Activated naive CD8-positive, alpha-beta T cell treated with anti-CD3 and anti-CD28 coated beads, Interleukin-2, amount 10 ng/mL, durations not matched to agents 7 days and 5 days (primary cell): ENCODE measurements around the gene CEP131. TPM values are rescaled to one million over a fixed set of nuclear protein-coding genes. Genes with fewer than 3 reads are reported as not detected.

Source experiments
- ATAC-seq: fragments of 150-1000 bp; cut with Tn5 transposase; one replicate; pipeline ENCODE4 v1.10.0; 2021; ENCODE audit warnings: low read depth, moderate library complexity
- POLR2A ChIA-PET: fragments of 350-600 bp; sonication (Branson Sonifier 250); formaldehyde crosslinking; loops from one replicate; lab custom pipeline; 2021; ENCODE audit warnings: antibody characterized with exemption; lab: Charles Lee
- DNase-seq: peaks from one replicate; pipeline ENCODE4 v3.0.0; 2021
- H3K27ac Mint-ChIP-seq: one replicate; pipeline ENCODE4 v1.8.0; 2022; ENCODE audit warnings: mild to moderate bottlenecking, mixed read lengths
- H3K27me3 Mint-ChIP-seq: one replicate; pipeline ENCODE4 v1.8.0; 2022; ENCODE audit warnings: mild to moderate bottlenecking, moderate library complexity, mixed read lengths
- H3K36me3 Mint-ChIP-seq: one replicate; pipeline ENCODE4 v1.8.0; 2021; ENCODE audit warnings: mild to moderate bottlenecking, mixed read lengths
- H3K4me1 Mint-ChIP-seq: one replicate; pipeline ENCODE4 v1.8.0; 2021; ENCODE audit warnings: mixed read lengths
- H3K4me3 Mint-ChIP-seq: one replicate; pipeline ENCODE4 v1.8.0; 2022; ENCODE audit warnings: mild to moderate bottlenecking, moderate library complexity, mixed read lengths
- H3K9me3 Mint-ChIP-seq: one replicate; pipeline ENCODE4 v1.8.0; 2021; ENCODE audit warnings: mixed read lengths
- total RNA-seq, 2 experiments: library from RNA; stranded (reverse); gene quantifications; one replicate each; pipeline ENCODE4 v1.2.3, GENCODE V29; 2021

CEP131 gene
- total RNA-seq, 2 experiments from 2014 or later, result 18.4 to 20.7 TPM

GRCh38 chr17:81193470-81194224, 29.1 kb downstream of the CEP131 start:
- DNase-seq (no peak), ATAC-seq (no peak)
- Mint-ChIP-seq H3K4me3 (no peak overlapping the region), H3K27ac (no peak overlapping the region), H3K36me3 (no peaks in the 10 kb centered on the region), H3K27me3 (no peaks in the 10 kb centered on the region), H3K9me3 (no peaks in the 10 kb centered on the region), H3K4me1 (no peaks in the 10 kb centered on the region)
- POLR2A ChIA-PET, result no interaction called here

GRCh38 chr17:81193051-81193410, 29.7 kb downstream of the CEP131 start:
- no peak for ATAC-seq
- no peak overlapping the region for H3K4me3 Mint-ChIP-seq
- POLR2A ChIA-PET, result no interaction called here
- H3K4me1 Mint-ChIP-seq, result no peaks in the 10 kb centered on the region
- no peaks in the 10 kb centered on the region for H3K27me3 Mint-ChIP-seq
- no peak for DNase-seq
- no peak overlapping the region for H3K27ac Mint-ChIP-seq
- H3K36me3 Mint-ChIP-seq, result no peaks in the 10 kb centered on the region
- no peaks in the 10 kb centered on the region for H3K9me3 Mint-ChIP-seq

- DNase-seq, result no peak
- Mint-ChIP-seq H3K36me3 (no peaks in the 10 kb centered on the region), H3K4me3 (no peak overlapping the region), H3K27ac (no peak overlapping the region), H3K4me1 (no peaks in the 10 kb centered on the region), H3K27me3 (no peaks in the 10 kb centered on the region), H3K9me3 (no peaks in the 10 kb centered on the region)
- ATAC-seq, result no peak
- POLR2A ChIA-PET, result no interaction called here
Measured at GRCh38 chr17:81192386-81193050, 30.2 kb downstream of the CEP131 start.

- H3K36me3 Mint-ChIP-seq, result no peaks in the 10 kb centered on the region
- H3K9me3 Mint-ChIP-seq, result no peaks in the 10 kb centered on the region
- DNase-seq (no peak), ATAC-seq (no peak)
- no peak overlapping the region for H3K27ac Mint-ChIP-seq
- no peaks in the 10 kb centered on the region for H3K4me1 Mint-ChIP-seq
- no peak overlapping the region for H3K4me3 Mint-ChIP-seq
- no peaks in the 10 kb centered on the region for H3K27me3 Mint-ChIP-seq
- POLR2A ChIA-PET, result no interaction called here
Measured at GRCh38 chr17:81191646-81192045, 31.1 kb downstream of the CEP131 start.

- H3K27me3 Mint-ChIP-seq, result no peaks in the 10 kb centered on the region
- no peak overlapping the region for H3K4me3 Mint-ChIP-seq
- POLR2A ChIA-PET, result no interaction called here
- H3K27ac Mint-ChIP-seq, result no peak overlapping the region
- H3K9me3 Mint-ChIP-seq, result no peaks in the 10 kb centered on the region
- no peaks in the 10 kb centered on the region for H3K4me1 Mint-ChIP-seq
- no peaks in the 10 kb centered on the region for H3K36me3 Mint-ChIP-seq
- no peak for ATAC-seq
- no peak for DNase-seq
Measured at GRCh38 chr17:81191116-81191515, 31.6 kb downstream of the CEP131 start.

GRCh38 chr17:81190591-81190990, 32.2 kb downstream of the CEP131 start:
- Mint-ChIP-seq H3K27ac (no peak overlapping the region), H3K9me3 (no peaks in the 10 kb centered on the region), H3K27me3 (no peaks in the 10 kb centered on the region), H3K36me3 (no peaks in the 10 kb centered on the region), H3K4me1 (no peaks in the 10 kb centered on the region), H3K4me3 (no peak overlapping the region)
- DNase-seq (no peak), ATAC-seq (no peak)
- POLR2A ChIA-PET, result no interaction called here

- Mint-ChIP-seq H3K9me3 (no peaks in the 10 kb centered on the region), H3K4me1 (no peaks in the 10 kb centered on the region), H3K4me3 (no peak overlapping the region), H3K36me3 (no peaks in the 10 kb centered on the region), H3K27me3 (peaks cover 6% of the 10 kb centered on the region), H3K27ac (no peak overlapping the region)
- ATAC-seq, result no peak
- DNase-seq, result no peak
- POLR2A ChIA-PET, result no interaction called here
Measured at GRCh38 chr17:81189670-81190530, 32.9 kb downstream of the CEP131 start.

- Mint-ChIP-seq H3K9me3 (no peaks in the 10 kb centered on the region), H3K4me1 (no peaks in the 10 kb centered on the region), H3K36me3 (no peaks in the 10 kb centered on the region), H3K27me3 (peaks cover 6% of the 10 kb centered on the region), H3K4me3 (no peak overlapping the region), H3K27ac (no peak overlapping the region)
- POLR2A ChIA-PET, result no interaction called here
- ATAC-seq (no peak), DNase-seq (no peak)
Measured at GRCh38 chr17:81189016-81189415, 33.7 kb downstream of the CEP131 start.

GRCh38 chr17:81188491-81188840, 34.3 kb downstream of the CEP131 start:
- ATAC-seq (no peak), DNase-seq (no peak)
- Mint-ChIP-seq H3K9me3 (no peaks in the 10 kb centered on the region), H3K4me1 (no peaks in the 10 kb centered on the region), H3K27me3 (peaks cover 6% of the 10 kb centered on the region), H3K4me3 (no peak overlapping the region), H3K27ac (no peak overlapping the region), H3K36me3 (no peaks in the 10 kb centered on the region)
- POLR2A ChIA-PET, result no interaction called here

GRCh38 chr17:81187586-81188490, 34.9 kb downstream of the CEP131 start:
- H3K4me3 Mint-ChIP-seq, result no peak overlapping the region
- H3K36me3 Mint-ChIP-seq, result no peaks in the 10 kb centered on the region
- ATAC-seq (no peak), DNase-seq (no peak)
- no peaks in the 10 kb centered on the region for H3K9me3 Mint-ChIP-seq
- H3K4me1 Mint-ChIP-seq, result no peaks in the 10 kb centered on the region
- peaks cover 6% of the 10 kb centered on the region for H3K27me3 Mint-ChIP-seq
- POLR2A ChIA-PET, result no interaction called here
- no peak overlapping the region for H3K27ac Mint-ChIP-seq

GRCh38 chr17:81187120-81187519, 35.6 kb downstream of the CEP131 start:
- POLR2A ChIA-PET, result no interaction called here
- peaks cover 6% of the 10 kb centered on the region for H3K27me3 Mint-ChIP-seq
- no peaks in the 10 kb centered on the region for H3K36me3 Mint-ChIP-seq
- H3K4me3 Mint-ChIP-seq, result no peak overlapping the region
- no peak for ATAC-seq
- no peak overlapping the region for H3K27ac Mint-ChIP-seq
- no peaks in the 10 kb centered on the region for H3K4me1 Mint-ChIP-seq
- DNase-seq, result no peak
- no peaks in the 10 kb centered on the region for H3K9me3 Mint-ChIP-seq

GRCh38 chr17:81186203-81186602, 36.6 kb downstream of the CEP131 start:
- ATAC-seq, result no peak
- no peaks in the 10 kb centered on the region for H3K4me1 Mint-ChIP-seq
- DNase-seq, result no peak
- H3K27ac Mint-ChIP-seq, result no peak overlapping the region
- POLR2A ChIA-PET, result no interaction called here
- peaks cover 6% of the 10 kb centered on the region for H3K27me3 Mint-ChIP-seq
- no peaks in the 10 kb centered on the region for H3K9me3 Mint-ChIP-seq
- H3K36me3 Mint-ChIP-seq, result no peaks in the 10 kb centered on the region
- H3K4me3 Mint-ChIP-seq, result no peak overlapping the region

GRCh38 chr17:81184555-81184954, 38.2 kb downstream of the CEP131 start:
- Mint-ChIP-seq H3K9me3 (no peaks in the 10 kb centered on the region), H3K4me3 (no peak overlapping the region), H3K36me3 (no peaks in the 10 kb centered on the region), H3K27ac (no peak overlapping the region), H3K4me1 (no peaks in the 10 kb centered on the region), H3K27me3 (peaks cover 6% of the 10 kb centered on the region)
- no peak for ATAC-seq
- no peak for DNase-seq
- POLR2A ChIA-PET, result no interaction called here
